HUDEP-2 (cell line): ENCODE results near the gene RAB4A.
"Not testable (repeated sequence)": the region's sequence is repeated elsewhere in the genome, so short reads cannot be mapped to it uniquely, and the experiment has no call there.

Experiments used
- DNase-seq, 76 experiments: peaks; one replicate each; lab custom pipeline; 2025; ENCODE audit not compliant: unreplicated experiment in 76 of 76; lab: John Stamatoyannopoulos, UW

The RAB4A gene

DNA sequence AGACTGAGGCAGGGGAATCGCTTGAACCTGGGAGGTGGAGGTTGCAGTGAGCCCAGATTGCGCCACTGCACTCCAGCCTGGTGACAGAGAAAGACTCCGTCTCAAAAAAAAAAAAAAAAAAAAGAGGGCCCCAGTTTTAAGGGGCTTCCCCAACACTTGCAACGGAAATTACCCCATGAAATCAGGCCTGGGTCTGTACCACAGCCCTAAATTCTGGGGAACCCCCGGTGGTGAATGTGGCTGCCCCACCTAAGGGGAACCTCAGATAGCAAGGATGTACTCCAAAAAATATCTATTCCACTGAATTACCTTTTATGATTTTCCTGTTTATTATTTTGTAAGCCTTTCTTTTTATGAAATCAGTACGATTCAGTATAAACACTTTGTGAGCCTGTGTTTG lies 56.9 kb downstream of the RAB4A start:
- DNase-seq, result not testable (repeated sequence)

DNA sequence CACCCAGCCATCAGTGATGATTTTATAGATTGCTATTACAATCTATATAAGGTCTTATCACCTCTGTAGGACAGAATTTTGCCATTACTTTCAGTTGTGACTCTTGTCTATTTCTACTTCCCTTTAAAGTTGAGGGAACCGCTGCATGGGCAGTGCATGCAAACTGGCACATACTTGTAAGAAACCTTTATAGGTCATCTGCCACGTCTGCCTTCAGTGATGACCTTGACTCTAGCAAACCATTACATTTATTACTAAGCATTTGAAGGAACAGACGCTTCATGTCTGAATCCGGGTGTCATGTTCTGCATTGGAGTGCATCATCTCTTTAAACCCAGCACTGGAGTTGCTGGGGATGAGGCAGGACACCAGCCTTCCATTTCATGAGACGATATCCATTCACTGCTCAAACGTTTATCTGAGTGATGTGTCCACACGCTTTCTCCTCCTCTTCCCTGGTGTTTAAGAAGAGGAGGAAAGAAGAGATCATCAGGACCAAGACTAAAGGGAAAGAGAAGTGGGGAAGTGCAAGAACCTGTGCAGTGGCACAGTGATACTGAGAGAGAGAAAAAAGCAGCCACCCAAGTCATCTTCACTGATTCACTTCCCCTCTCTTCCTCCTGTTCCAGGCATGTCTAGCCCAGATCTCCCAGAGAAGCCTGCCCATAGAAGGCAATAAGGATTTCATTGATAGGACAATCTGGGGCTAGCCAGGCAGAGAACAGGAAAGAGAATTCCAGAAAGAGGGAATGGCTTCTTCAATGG lies 57.9 kb downstream of the RAB4A start:
- DNase-seq, result no peak

DNA sequence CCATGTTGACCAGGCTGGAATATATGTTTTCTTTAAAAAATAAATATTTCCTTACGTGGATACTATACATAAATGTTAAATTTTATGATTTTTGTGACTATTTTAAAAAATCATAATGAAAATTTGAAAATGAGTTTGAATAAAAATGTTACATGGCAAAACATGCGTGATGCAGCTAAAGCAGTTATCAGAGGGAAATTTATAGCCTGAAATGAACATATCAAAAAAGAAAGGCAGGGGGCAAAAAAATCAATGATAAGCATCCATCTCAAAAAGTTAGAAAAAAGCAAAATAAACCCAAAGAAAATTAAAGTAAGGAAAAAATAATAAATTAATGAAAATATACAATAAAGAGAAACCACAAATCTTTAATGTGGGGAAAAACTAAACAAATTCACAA lies 63.4 kb downstream of the RAB4A start:
- no peak for DNase-seq

DNA sequence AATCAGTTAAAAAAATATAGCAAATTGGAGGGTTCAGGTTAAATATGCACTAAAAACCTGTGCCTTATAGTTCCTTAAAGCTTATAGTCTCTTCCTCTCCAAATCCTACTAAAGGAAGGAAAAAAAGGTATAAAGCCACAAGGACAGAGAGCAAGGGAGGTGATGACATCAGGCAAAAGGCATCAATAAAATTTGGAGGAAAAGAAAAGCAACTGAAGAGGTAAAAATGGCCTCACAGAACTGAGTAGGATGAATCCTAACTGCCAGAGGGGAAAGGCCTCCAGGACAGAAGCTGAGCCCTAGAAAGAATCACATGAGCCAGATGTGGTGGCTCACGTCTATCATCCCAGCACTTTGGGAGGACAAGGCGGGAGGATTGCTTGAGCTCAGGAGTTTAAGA lies 63.8 kb downstream of the RAB4A start:
- no peak for DNase-seq

DNA sequence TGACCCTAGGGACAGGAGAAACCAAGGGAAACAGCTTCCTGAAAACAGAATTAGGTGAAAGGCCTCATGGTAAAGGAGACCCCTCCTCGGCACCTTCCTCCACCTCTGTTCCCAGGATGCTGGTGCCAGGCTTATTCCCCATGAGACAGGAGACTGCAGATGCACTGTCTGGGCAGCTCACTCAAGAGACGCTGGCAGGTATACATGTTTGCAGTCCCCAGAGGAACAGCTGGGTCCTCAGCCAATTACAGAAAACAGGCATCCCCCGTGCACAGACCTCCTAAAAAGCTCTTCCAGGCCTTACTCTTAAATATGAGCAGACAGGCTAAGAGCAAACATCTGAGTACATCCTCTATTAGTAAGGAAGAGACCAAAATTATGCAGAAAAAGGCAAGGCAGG lies 65.4 kb downstream of the RAB4A start:
- no peak for DNase-seq

DNA sequence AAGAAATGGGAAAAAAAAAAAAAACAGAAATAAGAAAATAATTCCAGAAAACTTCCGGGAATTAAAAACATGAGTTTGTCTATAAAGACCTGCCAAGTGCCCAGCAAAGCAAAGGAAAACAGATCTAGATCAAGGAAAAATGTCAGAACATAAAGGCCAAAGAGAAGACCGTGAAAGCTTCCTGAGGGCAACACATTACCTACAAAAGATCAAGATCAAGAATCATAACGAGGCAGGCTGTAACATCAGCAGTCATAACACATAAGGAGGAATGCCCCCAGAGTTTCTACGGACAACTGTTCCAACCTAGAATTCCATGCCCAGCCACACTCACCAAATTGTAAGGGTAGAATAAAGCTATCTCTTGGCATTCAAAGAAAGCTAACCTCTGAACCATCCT lies 68.2 kb downstream of the RAB4A start:
- no peak for DNase-seq

DNA sequence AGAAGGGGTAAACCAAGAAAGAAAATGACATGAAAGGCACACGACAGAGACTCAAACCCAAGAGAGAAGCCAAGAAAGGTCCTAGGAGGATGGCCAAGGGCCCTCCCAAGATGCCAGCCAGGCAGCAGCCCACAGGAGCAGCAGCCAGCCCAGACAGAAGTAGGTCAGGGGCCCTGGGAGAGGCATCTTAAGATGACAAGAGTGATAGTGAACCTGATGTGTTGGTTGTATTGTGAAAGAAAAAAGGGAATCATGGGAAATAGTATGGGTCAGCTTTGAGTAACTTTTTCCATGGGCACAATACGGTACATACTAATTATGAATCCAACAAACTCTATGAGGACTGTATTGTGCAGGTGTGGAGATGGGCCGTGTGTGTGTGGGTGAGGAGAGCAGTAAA lies 68.6 kb downstream of the RAB4A start:
- DNase-seq, result peak in 4 of 76 experiments; percentile 5 to 21 (median 19)

DNA sequence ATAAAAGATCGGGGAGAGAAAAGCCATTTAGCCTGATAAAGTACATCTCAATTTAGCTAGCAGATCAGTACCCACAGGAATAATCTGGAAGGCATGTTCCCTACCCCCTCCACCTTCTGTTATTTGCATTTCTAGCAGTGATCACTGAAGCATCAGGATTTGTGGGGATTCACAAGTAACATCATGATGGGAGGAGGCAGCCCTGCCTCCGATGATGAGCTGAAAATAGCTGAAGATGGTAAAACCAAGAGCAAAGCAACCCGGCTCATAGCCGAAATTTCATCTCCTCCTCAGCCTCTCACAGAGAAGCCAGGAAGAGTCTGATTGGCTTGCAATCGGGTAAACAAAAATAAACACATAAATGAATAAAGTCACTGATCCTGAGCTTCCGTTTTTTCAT lies 69.6 kb downstream of the RAB4A start:
- DNase-seq, result no peak

DNA sequence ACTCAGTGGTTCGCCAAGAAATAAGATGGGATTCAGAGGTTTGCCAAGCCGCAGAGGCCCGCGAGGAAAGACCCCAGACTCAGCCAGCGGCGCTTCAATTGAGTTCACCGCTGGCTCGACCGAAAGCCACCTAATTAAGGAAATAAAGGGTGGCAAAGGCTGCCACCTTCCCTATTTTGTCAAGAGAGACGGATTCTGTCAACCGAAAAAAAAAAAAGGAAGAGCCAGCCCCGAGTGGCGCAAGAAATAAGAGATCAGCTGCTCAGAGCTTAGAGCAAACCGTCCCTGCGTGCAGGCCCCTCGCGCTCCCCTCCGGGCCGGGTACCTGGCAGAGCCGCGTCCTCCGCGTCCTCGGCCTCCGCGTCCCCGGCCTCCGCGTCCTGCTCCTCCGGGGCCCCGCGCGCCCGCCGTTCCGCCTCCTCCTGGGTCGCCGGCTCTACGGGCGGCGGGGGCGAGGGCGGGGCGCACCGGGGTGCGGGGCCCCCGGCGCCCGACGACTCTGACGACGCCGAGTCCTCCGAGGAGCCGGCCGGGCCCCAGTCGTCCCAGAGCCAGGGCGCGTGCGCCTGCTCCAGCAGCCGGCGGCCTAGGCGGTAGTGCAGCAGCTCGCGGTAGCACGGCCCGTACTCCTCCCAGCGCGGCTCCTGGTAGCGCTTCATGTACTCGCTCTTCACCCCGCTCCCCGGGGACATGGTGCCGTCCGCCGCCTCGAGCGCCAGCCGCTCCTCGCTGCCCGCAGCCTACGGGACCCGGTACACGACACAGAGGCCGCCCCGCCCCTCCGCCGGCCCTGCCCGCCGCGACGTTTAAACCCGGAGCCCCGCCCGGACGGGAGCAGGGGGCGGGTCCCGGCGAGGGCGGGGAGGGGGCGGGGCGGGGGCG lies 71.1 kb downstream of the RAB4A start:
- DNase-seq, result peak in 69 of 76 experiments; percentile 10 to 79 (median 61)

DNA sequence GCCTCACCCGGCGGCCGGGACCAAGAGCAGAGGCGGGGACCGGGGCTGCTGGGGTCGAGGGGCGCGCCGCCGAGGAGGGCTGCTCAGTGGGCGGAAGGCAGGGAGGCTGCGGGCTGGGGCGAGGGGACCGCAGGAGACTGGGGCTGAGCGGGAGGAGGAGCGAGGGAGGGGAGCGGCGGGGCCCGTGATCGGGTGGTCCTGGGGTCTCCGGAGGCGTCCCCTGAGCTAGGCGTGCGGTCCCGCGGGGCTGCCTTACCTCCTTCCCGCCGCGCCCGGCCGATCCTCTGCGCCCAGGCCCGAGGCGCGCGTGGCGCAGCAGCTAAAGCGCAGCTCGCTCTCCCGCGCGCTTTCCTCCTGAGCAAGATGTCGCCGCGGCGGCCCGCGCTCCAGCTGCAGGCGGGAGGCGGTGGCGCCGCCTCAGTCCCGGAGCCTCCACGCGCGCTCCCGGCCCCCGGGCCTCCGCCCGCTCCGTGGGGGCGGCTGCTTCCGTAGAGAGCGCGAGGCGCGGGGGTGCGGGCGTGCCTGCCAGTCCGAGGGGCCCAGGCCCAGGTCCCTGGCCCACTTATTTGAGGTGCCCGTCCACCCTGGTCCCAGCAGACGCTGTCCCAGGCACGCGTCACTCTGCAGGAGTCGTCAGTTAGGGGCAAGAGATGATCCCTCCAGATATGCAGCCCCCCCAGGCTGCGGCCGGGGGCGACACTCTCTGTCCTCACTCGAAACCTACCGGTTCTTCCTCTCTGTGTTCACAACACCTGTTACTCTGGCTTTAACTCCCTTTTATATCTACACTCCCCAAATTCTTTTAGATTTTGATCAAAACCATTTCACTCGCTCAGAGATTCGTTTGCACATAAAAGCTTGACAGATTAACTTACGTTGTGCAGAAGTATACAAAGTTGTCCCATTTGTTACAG lies 72.0 kb downstream of the RAB4A start, which contains the start of gene CCSAP:
TSS of gene CCSAP (minus strand) at position 392 of the 914 bp plus-strand sequence. CDS start 582 bp downstream, outside the sequence.
- peak in 15 of 76 experiments; percentile 5 to 40 (median 29) for DNase-seq

DNA sequence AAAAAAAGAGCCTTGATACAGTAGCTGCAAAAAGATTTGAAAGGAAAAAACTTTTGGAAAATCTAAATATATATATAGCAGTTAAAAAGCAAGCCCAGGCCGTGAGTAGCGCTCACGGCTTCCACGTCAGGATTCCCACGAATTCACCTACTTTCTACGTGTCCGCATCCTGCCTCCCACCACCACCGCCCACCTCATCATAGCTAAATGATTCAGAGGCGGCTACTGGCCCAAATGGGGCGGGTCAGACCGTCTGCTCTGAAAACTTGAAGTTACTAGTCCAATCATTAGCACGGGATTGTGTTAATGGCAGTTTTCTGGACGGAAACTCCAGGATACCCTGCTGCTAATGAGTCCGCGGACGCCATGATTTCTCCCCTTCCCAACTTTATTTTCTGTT lies 73.2 kb downstream of the RAB4A start:
- no peak for DNase-seq

DNA sequence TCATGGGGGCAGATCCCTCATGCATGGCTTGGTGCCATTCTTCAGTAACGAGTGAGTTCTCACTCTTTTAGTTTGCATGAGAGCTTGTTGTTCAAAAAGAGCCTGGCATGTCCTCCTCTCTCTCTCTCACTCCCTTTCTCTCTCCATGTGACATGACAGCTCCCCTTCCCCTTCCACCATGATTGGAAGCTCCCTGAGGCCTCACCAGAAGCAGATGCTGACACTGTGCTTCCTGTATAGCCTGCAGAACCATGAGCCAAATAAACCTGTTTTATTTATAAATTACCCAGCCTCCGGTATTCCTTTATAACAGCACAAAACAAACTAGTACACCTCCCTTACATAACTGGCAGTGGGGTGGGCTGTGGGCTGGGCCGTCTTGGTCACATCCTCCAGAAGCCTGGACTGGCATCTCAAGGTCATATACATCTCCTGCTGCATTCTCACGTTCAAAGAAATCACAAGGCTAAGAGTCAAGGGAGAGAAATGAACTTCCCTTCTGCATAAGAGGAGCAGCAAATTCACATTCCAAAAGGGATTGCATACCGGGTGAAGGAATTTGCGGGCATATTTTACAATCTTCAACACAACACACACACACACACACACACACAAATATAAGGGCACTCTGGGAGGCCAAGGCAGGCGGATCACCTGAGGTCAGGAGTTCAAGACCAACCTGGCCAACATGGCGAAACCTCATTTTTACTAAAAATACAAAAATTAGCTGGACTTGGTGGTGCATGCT lies 74.2 kb downstream of the RAB4A start:
- no peak for DNase-seq

DNA sequence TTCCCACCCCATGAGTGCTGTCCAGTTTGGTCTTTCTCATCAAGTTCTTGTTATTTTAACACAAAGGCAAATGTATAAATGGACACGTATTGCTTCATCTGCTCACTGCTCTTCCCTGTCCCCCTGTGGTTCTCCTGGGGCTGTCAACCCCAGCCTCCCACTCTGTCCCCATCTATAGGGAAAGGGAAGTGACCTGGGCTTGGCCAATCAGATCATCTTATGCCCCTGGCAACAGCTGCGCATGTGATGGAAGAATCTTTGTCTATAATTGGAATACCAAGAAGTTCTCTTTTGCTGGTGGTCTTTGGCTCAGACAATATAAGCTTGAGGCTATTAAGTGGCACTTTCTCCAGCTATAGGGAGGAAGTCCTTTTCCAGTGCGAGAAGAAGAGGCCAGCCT lies 76.6 kb downstream of the RAB4A start:
- no peak for DNase-seq

DNA sequence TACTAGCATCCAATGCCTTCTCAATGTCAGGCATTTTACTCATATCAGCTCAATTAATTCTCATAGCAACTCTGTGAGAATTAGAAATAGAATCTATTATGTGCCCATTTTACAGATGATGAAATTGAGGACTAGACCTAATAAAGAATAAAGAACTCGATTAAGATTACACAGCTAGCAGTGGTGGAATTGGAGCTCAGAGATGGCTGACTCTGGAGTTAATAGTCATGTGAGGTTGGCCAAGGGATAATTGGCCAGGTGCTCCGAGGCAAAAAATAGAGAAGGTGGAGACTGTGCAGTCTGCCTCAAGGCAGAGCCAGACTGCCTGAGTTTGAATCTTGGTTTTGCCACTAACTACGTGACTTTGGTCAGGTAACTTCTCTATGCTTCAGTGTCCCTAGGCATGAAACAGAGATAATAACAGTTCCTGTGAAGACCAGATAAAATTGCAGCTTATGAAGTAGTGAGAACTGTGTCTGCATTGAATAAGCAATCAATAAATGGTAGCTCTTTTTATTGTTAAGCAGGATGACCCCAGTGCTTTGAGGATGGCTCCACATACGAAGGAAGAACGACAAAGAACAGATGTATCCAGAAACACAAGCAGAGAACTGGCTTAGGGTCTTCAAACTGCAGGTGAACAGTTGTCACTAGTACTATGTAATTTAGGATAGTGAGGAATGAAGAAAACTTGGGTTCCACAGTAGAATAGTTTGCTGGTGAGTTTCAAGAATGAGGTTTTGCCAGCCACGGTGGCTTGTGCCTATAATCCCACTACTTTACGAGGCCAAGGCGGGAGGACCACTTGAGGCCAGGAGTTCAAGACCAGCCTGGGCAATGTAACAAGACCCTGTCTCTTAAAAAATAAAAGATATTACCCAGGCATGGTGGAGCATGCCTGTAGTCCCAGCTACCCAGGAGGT lies 78.8 kb downstream of the RAB4A start:
- DNase-seq, result no peak

DNA sequence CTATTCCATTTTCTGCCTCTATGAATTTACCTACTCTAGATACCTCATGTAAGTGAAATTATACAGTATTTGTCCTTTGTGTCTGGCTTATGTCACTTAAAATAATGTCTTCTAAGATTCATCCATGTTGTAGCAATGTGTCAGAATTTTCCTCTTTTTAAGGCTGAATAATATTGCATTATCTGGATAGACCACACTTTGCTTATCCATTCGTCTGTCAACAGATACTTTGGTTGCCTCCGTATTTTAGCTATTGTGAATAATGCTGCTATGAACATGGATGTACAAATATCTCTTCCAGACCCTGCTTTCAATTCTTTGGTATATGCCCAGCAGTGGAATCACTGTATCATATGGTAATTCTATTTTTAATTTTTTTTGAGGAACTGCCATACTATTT lies 82.1 kb downstream of the RAB4A start:
- DNase-seq, result no peak

DNA sequence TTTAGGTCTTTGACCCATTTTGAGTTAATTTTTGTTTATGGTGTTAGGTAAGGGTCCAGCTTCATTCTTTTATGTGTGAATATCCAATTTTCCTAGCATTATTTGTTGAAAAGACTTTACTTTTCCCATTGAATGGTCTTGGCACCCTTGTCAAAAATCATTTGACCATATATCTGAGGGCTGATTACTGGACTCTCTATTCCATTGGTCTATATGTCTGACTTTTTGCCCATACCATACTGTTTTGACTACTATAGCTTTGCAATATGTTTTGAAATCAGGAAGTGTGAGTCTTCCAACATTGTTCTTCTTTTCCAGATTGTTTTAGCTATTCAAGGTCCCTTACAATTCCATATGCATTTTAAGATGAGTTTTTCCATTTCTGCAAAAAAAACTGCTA lies 83.3 kb downstream of the RAB4A start:
- no peak for DNase-seq
